22Rv1 (cell line): ENCODE data around the gene WDR81.
"Not testable (repeated sequence)": the region's sequence is repeated elsewhere in the genome, so short reads cannot be mapped to it uniquely, and the experiment has no call there.

Source experiments
- H3K27ac ChIP-seq: fragments of 450-650 bp; 2 replicates; pipeline ENCODE4 v1.5.1; 2017
- CTCF ChIP-seq: fragments of 450-650 bp; IDR thresholded peaks from 2 replicates; pipeline ENCODE4 v1.5.1; 2017; ENCODE audit warnings: mild to moderate bottlenecking
- ZFX ChIP-seq: fragments of 450-650 bp; IDR thresholded peaks from 2 replicates; pipeline ENCODE4 v1.6.1; 2017; ENCODE audit warnings: antibody characterized with exemption, borderline replicate concordance

Gene WDR81

GRCh38 chr17:1718362-1719165 lies 5.9 kb upstream of the WDR81 start:
- TF ChIP-seq ZFX, result no peak
- no peak for TF ChIP-seq CTCF
- peak overlapping the region; percentile 100 for H3K27ac ChIP-seq

GRCh38 chr17:1720856-1721386 lies 3.6 kb upstream of the WDR81 start:
- TF ChIP-seq ZFX (no peak), CTCF (peak; percentile 98)
- H3K27ac ChIP-seq, result peak overlapping the region; percentile 12; the same call in 1 of the 2 replicates

GRCh38 chr17:1722022-1722421 lies 2.5 kb upstream of the WDR81 start:
- H3K27ac ChIP-seq, result not testable (repeated sequence)

- no peak for TF ChIP-seq CTCF
- TF ChIP-seq ZFX, result no peak
- peak overlapping the region; percentile 61 for H3K27ac ChIP-seq
Measured at GRCh38 chr17:1724869-1725641, 551 bp downstream of the WDR81 start.

- TF ChIP-seq CTCF (no peak), ZFX (no peak)
- no peak overlapping the region for H3K27ac ChIP-seq
Measured at GRCh38 chr17:1725642-1726511, 1.4 kb downstream of the WDR81 start.

GRCh38 chr17:1726626-1727257 lies 2.2 kb downstream of the WDR81 start:
- TF ChIP-seq CTCF, result no peak
- TF ChIP-seq ZFX, result no peak
- H3K27ac ChIP-seq, result no peak overlapping the region
